Transverse colon (tissue), 4 donors: ENCODE measurements around the gene SYMPK. TPM values are rescaled to one million over a fixed set of nuclear protein-coding genes. Genes with fewer than 3 reads are reported as not detected.

ENCODE experiments used
- DNase-seq: peaks from one replicate; pipeline ENCODE4 v3.0.0-alpha.2; 2019
- H3K27ac ChIP-seq, 4 donors: fragments of 200-600 bp; sonication (generic); 2 replicates each; pipeline ENCODE4 v1.5.1; 2016 to 2018; ENCODE audit warnings: inconsistent platforms in 4 of 4
- H3K27me3 ChIP-seq: fragments of 200-600 bp; sonication (generic); 2 replicates; pipeline ENCODE4 v1.5.1; 2017; ENCODE audit warnings: inconsistent platforms
- H3K36me3 ChIP-seq, 4 donors: fragments of 200-600 bp; sonication (generic); 2 replicates each; pipeline ENCODE4 v1.5.1; 2017 to 2019; ENCODE audit warnings: inconsistent platforms in 4 of 4
- H3K4me1 ChIP-seq, 4 donors: fragments of 200-600 bp; sonication (generic); 2 replicates each; pipeline ENCODE4 v1.5.1; 2017 to 2020; ENCODE audit warnings: inconsistent platforms in 4 of 4
- H3K4me3 ChIP-seq, 4 donors: fragments of 200-600 bp; sonication (generic); 1 replicate in 1 of 4; 2 replicates in 3 of 4; pipeline versions ENCODE4 v1.5.1 to v1.6.1; 2017 to 2019; ENCODE audit warnings: inconsistent platforms in 4 of 4
- H3K9me3 ChIP-seq, 2 donors: fragments of 200-600 bp; sonication (generic); 2 replicates each; pipeline ENCODE4 v1.5.1; 2017 to 2019; ENCODE audit warnings: inconsistent platforms in 2 of 2
- EP300 ChIP-seq: sonication (generic); formaldehyde crosslinking; IDR thresholded peaks from one replicate; pipeline ENCODE4 v1.6.1; 2017; ENCODE audit warnings: antibody characterized with exemption, low read depth
- POLR2A ChIP-seq: fragments of 450-650 bp; IDR thresholded peaks from one replicate; pipeline ENCODE4 v1.6.1; 2016; ENCODE audit warnings: antibody characterized with exemption, mild to moderate bottlenecking, moderate library complexity
- POLR2AphosphoS5 ChIP-seq, 3 donors: sonication (generic); formaldehyde crosslinking; IDR thresholded peaks; one replicate each; pipeline ENCODE4 v1.6.1; 2016; ENCODE audit warnings: antibody characterized with exemption in 3 of 3
- WGBS, 2 donors: methylation state at CpG; one replicate each; pipeline ENCODE4 v1.1.5; 2018; ENCODE audit warnings: low coverage in 1 of 2; 5-methylcytosine and 5-hydroxymethylcytosine counted together
- in situ Hi-C, 4 donors: fragments of 200-750 bp; cut with MboI; loops; one replicate each; pipeline versions ENCODE4 v1.15.0 to v1.15.1; 2017; ENCODE audit warnings: low sequenced_read_pairs in 3 of 4, low pct_ligation_motif_present in 1 of 4, low pct_unique_long_range_greater_than_20kb in 1 of 4
- intact Hi-C: fragments of 100-400 bp; cut with DNase I; formaldehyde crosslinking; loops from one replicate; pipeline ENCODE4 v1.15.1; 2023; ENCODE audit warnings: low total_unique reads
- total RNA-seq, 4 donors: library from RNA; depleted of rRNA; stranded (reverse); fragments of >200 nt; gene quantifications; one replicate each; pipeline ENCODE4 v1.1.0, GENCODE V29; 2016
- TF ChIP-seq, protein P1 (sequence below), 5 experiments: fragments of 200-600 bp in 3 of 5; fragments of 450-650 bp in 2 of 5; sonication (generic) in 3 of 5; IDR thresholded peaks; 1 replicate in 2 of 5; 2 replicates in 3 of 5; pipeline ENCODE4 v1.5.1; 2016 to 2017; ENCODE audit warnings: antibody characterized with exemption in 5 of 5, inconsistent platforms in 3 of 5, mild to moderate bottlenecking in 2 of 5, moderate library complexity in 1 of 5

Gene SYMPK
- total RNA-seq, 4 donors from 2014 or later, result 35.2 to 189 (median 81.9) TPM

DNA sequence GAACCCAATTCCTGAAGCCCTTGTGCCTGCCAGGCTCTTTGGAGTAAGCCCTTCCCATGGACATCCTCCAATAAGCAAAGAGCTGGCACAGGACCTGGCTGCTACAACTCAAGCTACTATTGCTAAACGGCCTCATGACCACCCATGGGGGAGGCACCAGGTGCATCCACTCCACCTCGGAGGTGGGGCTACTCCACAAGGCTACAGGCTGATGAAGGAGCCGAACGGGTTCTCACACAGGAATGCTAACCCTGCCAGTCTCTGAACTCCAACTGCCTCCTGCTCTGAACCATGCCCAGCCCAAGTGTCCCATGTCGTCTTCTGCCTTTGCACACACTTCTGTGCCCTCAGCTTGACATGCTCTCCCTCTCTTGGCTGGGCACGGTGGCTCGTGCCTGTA, 10.0 kb downstream of the SYMPK start:
- in situ Hi-C loops, result no loop called here
- whole genome bisulfite sequencing, 2 donors, result 82% methylated on average over 6 of the region's 7 CpGs; no CpG with 5 or more reads in 1 of the 2 donors
- Histone ChIP-seq H3K27ac (no peak overlapping the region), H3K27me3 (no peaks in the 10 kb centered on the region), H3K4me3 (no peak overlapping the region), H3K36me3 (peaks cover 0 to 35% (median 14%) of the 10 kb centered on the region in 4 donors), H3K4me1 (no peaks in the 10 kb centered on the region), H3K9me3 (no peaks in the 10 kb centered on the region)
- DNase-seq, result no peak
- TF ChIP-seq, protein P1, sequence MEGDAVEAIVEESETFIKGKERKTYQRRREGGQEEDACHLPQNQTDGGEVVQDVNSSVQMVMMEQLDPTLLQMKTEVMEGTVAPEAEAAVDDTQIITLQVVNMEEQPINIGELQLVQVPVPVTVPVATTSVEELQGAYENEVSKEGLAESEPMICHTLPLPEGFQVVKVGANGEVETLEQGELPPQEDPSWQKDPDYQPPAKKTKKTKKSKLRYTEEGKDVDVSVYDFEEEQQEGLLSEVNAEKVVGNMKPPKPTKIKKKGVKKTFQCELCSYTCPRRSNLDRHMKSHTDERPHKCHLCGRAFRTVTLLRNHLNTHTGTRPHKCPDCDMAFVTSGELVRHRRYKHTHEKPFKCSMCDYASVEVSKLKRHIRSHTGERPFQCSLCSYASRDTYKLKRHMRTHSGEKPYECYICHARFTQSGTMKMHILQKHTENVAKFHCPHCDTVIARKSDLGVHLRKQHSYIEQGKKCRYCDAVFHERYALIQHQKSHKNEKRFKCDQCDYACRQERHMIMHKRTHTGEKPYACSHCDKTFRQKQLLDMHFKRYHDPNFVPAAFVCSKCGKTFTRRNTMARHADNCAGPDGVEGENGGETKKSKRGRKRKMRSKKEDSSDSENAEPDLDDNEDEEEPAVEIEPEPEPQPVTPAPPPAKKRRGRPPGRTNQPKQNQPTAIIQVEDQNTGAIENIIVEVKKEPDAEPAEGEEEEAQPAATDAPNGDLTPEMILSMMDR (IDR thresholded peaks at IDR 0.05), result no peak
- no peak for TF ChIP-seq POLR2AphosphoS5 (IDR thresholded peaks at IDR 0.05)
- TF ChIP-seq POLR2A, result no peak
- no peak for TF ChIP-seq EP300
- intact Hi-C loops, result no loop called here

DNA sequence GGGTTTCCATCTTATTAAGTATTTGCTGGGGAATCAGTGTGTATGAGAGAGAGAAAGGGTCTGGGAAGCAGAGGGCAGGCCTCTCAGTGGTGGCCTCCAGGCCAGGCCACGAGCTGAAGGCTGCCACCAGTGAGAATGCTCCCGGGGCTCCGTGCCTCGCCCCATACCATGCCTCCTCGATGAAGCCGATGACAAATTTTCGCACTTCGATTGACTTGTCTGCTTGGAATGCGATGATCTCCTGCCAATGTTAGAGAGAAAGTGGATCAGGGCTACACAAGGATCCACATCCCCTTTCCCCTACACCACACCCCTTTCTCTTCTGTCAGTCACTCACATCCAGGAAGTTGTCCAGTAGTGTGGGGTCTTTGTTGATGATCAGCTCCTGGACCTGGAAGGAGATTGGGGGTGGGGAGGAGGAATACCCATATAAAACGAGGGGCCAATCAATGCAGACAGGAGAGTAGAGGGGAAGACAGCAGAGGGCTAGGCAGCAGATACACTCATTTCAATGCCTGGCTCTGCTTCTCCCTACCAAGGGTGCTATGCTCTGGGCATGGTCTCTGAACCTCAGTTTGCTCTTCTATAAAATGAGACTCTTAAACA, 10.7 kb downstream of the SYMPK start:
- H3K27me3 ChIP-seq, result no peaks in the 10 kb centered on the region
- H3K9me3 ChIP-seq, result no peaks in the 10 kb centered on the region
- H3K36me3 ChIP-seq, result peaks cover 0 to 40% (median 18%) of the 10 kb centered on the region in 4 donors
- TF ChIP-seq EP300, result no peak
- no peak for TF ChIP-seq POLR2A
- TF ChIP-seq, protein P1 (IDR thresholded peaks at IDR 0.05), result no peak
- no peaks in the 10 kb centered on the region for H3K4me1 ChIP-seq
- intact Hi-C loops (no loop called here), in situ Hi-C loops (no loop called here)
- DNase-seq, result no peak
- H3K4me3 ChIP-seq, result no peak overlapping the region
- WGBS, 2 donors, result 83 to 96% methylated on average over 1 to 10 of the region's 10 CpGs
- H3K27ac ChIP-seq, result no peak overlapping the region

DNA sequence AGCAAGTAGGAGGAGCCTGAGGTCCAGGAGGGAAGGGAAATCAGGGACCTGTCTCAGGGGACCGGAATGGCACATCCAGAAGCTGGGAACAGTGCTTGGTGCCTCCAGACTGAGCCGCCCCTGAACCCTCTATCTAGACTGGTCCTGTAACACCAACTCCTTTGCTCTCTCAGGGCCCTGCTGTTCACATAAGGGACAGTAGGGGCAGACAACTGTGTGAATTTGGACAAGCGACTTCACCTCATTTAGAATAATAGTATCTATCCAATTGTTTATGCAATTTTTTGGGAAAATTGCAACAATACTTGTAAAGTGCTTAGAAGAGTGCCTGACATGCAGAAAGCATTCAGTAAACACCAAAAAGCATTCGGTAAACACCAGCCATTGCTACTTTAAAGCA, 14.0 kb downstream of the SYMPK start:
- Histone ChIP-seq H3K4me1 (no peaks in the 10 kb centered on the region), H3K36me3 (peaks cover 0 to 63% (median 31%) of the 10 kb centered on the region in 4 donors), H3K27ac (no peak overlapping the region), H3K4me3 (no peak overlapping the region), H3K27me3 (no peaks in the 10 kb centered on the region), H3K9me3 (no peaks in the 10 kb centered on the region)
- in situ Hi-C loops (no loop called here), intact Hi-C loops (no loop called here)
- 87 to 100% methylated on average over 2 to 4 of the region's 4 CpGs for WGBS, 2 donors
- TF ChIP-seq, protein P1 (IDR thresholded peaks at IDR 0.05), result peak in 1 of 5 experiments; percentile 24
- no peak for TF ChIP-seq POLR2A
- no peak for DNase-seq

DNA sequence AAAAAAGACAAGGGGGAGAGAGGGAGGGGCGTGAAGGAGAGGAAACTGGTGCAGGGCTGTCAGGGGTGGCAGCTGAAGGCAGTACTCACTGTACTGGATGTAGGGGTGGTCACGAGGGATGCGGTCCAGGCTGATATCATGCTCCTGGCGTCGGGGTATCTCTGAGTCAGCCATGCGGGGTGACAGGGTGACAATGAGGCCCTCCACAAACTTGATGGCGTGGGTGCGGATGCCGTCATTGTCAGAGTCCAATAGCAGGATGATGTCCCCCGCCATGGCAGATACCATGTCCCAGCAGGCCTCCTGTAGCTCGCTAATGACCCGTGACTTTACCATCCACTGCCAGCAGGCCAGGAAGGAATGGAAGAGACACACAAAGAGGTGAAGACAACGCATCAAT, 15.3 kb downstream of the SYMPK start:
- no peak overlapping the region for H3K4me3 ChIP-seq
- H3K27ac ChIP-seq, result no peak overlapping the region
- in situ Hi-C loops, result no loop called here
- H3K27me3 ChIP-seq, result no peaks in the 10 kb centered on the region
- 94% methylated on average over 13 of the region's 13 CpGs; no CpG with 5 or more reads in 1 of the 2 donors for WGBS, 2 donors
- H3K36me3 ChIP-seq, result peaks cover 0 to 72% (median 32%) of the 10 kb centered on the region in 4 donors
- DNase-seq, result no peak
- intact Hi-C loops, result no loop called here
- no peaks in the 10 kb centered on the region for H3K9me3 ChIP-seq
- no peak for TF ChIP-seq POLR2A
- TF ChIP-seq, protein P1 (IDR thresholded peaks at IDR 0.05), result no peak
- no peak for TF ChIP-seq EP300
- no peak for TF ChIP-seq POLR2AphosphoS5 (IDR thresholded peaks at IDR 0.05)
- H3K4me1 ChIP-seq, result no peaks in the 10 kb centered on the region
